HG03103 (cell line): ENCODE data around the gene MYOF.
A peak's percentile ranks its signal among the peaks of the same experiment; 100 is the strongest.

Experiments used
- ATAC-seq: cut with Tn5 transposase; IDR thresholded peaks from one replicate; pipeline ENCODE4 v1.9.1; 2021; ENCODE audit warnings: low read depth; ENCODE audit not compliant: unreplicated experiment

Gene MYOF

GRCh38 chr10:93482145-93482834 is at the start of gene MYOF:
Gene MYOF (minus strand): TSS chr10:93482334. CDS start chr10:93482194, 140 bp downstream.
- peak; percentile 88 for ATAC-seq

GRCh38 chr10:93518531-93518930 is 36.4 kb upstream of the MYOF start:
- ATAC-seq = no peak

- no peak for ATAC-seq
Observed at GRCh38 chr10:93516006-93516380, 33.9 kb upstream of the MYOF start.

- ATAC-seq = no peak
Observed at GRCh38 chr10:93515071-93516005, 33.2 kb upstream of the MYOF start.

- no peak for ATAC-seq
Observed at GRCh38 chr10:93514521-93514920, 32.4 kb upstream of the MYOF start.

- no peak for ATAC-seq
Observed at GRCh38 chr10:93513091-93513490, 31.0 kb upstream of the MYOF start.

GRCh38 chr10:93512565-93512964 is 30.4 kb upstream of the MYOF start:
- no peak for ATAC-seq

- ATAC-seq = no peak
Observed at GRCh38 chr10:93509816-93510215, 27.7 kb upstream of the MYOF start.

- no peak for ATAC-seq
Observed at GRCh38 chr10:93505075-93505474, 22.9 kb upstream of the MYOF start.

- ATAC-seq = no peak
Observed at GRCh38 chr10:93503075-93503474, 20.9 kb upstream of the MYOF start.

GRCh38 chr10:93501650-93502049 is 19.5 kb upstream of the MYOF start:
- ATAC-seq = no peak

- ATAC-seq = no peak
Observed at GRCh38 chr10:93498166-93498565, 16.0 kb upstream of the MYOF start.

- ATAC-seq = peak; percentile 97
Observed at GRCh38 chr10:93496322-93497041, 14.3 kb upstream of the MYOF start, which contains the start of gene CEP55. Gene CEP55 (plus strand): TSS chr10:93496612. CDS start chr10:93500052, 3,440 bp downstream.

- ATAC-seq = peak; percentile 10
Observed at GRCh38 chr10:93495654-93496321, 13.7 kb upstream of the MYOF start.

- no peak for ATAC-seq
Observed at GRCh38 chr10:93494494-93494893, 12.4 kb upstream of the MYOF start.

GRCh38 chr10:93493162-93493561 is 11.0 kb upstream of the MYOF start:
- no peak for ATAC-seq

GRCh38 chr10:93491602-93492121 is 9.5 kb upstream of the MYOF start:
- ATAC-seq = no peak

GRCh38 chr10:93488956-93489528 is 6.9 kb upstream of the MYOF start:
- ATAC-seq = no peak

- ATAC-seq = no peak
Observed at GRCh38 chr10:93485690-93486089, 3.6 kb upstream of the MYOF start.

- ATAC-seq = no peak
Observed at GRCh38 chr10:93481637-93482144, 443 bp downstream of the MYOF start.
